RKO (cell line): ENCODE results near the gene BGN.

Experiments used
- DNase-seq: peaks from one replicate; pipeline ENCODE4 v3.0.0-alpha.2; 2016; ENCODE audit warnings: low spot score

The BGN gene

DNA sequence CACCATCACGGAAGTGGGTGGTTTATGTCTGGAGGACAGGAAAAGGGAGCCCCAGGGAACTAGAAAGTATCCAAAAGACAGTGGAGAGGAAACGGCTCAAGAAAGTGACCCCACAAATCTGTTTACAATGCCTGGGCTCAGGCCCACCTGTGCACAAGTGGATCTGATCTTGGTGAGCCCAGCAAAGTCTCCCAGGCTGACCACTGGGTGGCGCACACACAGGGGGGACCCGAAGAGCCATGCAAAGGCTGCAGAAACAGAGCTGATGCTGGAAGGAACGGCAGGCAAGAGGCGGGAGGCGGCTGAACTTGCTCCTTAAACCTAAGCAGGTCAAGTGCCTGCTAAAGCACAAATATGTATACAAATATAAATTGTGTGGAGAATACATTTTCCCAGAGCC, 34.0 kb upstream of the BGN start:
- DNase-seq: peak; percentile 56

DNA sequence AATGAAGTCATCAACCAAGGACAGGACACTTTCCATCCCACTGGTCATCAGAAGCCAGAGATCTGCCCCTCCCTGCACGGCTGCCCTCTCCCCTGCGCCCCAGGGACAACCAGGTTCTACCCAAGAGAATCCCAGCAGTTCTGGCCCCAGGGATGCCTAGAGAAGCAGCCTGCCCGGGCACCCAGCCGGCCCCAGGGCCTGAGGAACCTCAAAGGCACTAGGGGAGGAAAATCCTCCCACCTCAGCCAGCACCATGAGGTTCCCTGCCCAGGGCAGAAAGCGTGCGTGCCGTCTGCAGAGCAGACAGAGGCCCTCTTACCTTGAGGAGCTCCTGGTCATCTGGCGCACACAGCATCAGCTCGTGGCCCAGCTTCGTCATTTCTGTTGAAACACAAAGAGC, 32.5 kb upstream of the BGN start:
- DNase-seq: no peak

DNA sequence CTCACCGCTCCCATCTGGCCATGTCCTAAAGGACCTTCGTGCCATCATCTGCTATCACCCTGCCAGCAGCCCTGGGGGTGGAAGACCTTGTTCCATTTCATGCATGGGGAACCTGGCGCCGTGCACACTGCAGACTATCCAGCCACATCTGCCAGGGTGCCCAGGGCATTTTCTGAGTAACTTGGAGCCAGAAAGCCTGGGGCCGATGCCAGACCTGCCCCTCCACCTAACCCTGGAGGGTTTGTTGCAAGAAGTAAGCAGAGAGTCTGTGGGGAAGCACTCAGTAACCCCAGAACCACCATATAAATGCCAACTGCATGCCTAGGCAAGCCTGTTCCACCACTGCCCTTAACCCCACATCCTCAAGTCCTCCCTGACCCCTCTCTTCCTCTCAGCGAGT, 31.7 kb upstream of the BGN start:
- no peak for DNase-seq

DNA sequence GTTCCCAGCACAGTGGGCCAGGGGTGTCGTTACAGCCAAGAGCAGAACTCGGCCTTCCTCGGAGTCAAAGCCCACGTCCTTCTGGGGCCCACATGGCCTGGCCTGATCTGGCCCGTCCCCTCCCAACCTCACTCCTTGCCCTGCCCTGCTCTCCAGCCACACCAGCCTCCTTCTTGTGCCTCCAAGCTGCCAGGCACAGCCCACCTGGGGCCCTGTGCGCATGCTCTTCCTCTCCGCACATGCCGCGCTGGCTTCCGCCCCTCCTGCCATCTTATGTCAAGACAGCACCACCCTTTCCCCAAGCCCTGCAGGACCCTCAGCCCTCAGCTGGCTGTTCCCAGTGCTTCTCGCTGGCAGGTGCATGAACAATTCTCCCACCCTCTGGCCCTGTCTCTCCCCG, 31.2 kb upstream of the BGN start:
- DNase-seq: no peak

DNA sequence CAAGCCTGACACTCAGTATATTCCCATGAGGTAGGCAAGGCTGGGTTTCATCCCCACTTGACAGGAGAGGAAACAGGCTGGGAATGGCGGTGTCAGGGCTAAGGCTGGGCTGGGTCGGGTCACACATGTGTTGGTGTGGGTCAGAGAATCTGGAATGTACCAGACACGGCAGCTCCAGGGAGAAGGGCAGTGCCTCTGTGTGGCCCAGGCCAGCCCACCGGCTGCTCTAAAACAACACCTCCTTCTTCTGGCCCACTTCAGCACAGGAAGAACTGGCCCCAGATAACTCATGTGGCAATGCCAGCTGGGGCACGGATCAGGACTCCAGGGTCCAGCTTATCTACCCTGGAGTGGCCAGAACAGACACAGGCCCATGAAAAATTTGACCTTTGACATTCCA, 30.7 kb upstream of the BGN start:
- DNase-seq: no peak

DNA sequence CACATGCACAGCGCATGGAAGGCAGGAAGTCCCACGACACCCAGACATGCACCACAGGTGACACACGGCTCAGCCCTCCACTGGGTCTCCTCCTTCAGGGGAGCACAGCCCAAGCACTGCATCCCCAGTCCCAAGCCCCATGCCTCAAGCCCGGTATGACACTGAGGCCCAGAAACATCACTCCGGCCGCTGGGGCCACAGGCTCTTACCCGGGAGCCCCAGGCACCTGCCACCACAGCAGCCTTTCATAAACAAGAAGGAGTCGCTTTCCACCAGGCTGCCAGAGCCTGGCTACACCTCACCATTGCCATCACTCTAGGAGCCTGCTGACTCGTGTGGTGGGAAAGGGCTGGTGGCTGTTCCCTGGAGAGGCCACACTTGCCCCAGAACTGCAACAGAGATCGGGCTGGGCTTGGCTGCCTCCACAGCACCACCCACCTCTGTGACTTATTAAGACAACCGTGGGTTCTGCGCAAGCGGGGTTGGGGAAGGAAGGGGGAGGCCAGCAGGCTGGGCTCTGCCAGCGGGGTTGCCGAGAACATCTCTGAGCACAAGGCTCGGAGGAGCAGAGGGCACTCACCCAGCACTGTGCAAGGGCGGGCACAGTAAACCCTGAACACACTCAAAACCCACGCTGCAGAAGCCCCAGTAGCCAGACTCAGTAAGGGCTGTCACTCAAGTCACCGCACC, 28.9 kb upstream of the BGN start:
- DNase-seq: no peak

DNA sequence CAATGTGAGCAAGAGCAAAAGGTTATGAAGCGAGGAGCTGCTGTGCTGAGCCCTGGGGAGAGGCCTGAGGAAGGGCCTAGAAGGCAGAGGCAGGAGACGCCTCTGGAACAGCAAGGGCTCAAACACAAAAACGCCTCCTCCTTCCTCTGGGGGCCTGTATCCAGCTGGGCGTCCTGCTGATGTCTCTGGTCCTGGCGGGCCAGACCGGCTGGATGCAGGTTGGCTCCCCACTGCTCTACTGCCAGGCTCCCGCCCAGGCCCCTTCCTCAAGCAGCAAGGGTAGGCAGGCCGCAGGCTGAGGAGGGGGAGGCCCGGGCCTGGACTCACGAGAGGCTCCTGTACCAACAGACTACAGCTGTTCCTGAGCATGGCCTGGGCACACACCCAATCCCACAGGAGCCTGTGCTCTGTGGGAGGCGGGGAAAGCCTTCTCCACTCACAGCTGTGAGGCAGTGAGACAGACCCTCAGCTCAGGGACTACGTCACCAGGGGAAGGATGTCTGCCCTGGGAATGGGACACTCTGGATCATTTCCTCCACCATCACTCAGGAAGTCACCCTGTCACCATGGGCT, 26.7 kb upstream of the BGN start:
- no peak for DNase-seq

DNA sequence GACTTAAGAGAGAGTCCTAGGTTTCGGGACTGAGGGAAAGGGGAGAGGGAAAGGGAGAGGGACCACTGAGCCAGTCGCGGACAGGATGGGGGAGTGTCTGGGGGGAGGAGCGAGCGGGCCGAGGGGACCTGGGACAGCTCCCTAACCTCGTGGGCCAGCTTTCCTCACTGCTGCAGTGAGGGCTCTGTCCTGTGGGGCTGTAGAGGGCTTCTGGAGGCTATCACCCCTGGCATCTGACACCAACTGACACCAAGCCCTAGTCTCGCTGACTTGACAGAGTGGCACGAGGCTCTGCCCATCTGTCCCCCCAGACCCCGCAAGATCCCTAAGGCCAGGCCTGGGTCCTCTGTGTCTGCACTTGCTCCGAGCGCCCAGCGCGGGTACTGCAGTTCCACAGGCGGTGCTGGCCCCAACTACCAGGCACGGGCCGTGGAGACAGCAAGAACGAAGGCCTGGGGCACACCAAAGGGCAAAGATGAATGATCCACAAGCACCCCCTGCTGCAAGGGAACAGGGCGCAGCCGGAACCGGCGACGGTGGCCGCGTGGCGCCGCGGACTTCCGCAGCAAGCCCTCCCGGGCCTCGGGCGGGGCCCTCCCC, 24.9 kb upstream of the BGN start:
- DNase-seq: peak; percentile 58

DNA sequence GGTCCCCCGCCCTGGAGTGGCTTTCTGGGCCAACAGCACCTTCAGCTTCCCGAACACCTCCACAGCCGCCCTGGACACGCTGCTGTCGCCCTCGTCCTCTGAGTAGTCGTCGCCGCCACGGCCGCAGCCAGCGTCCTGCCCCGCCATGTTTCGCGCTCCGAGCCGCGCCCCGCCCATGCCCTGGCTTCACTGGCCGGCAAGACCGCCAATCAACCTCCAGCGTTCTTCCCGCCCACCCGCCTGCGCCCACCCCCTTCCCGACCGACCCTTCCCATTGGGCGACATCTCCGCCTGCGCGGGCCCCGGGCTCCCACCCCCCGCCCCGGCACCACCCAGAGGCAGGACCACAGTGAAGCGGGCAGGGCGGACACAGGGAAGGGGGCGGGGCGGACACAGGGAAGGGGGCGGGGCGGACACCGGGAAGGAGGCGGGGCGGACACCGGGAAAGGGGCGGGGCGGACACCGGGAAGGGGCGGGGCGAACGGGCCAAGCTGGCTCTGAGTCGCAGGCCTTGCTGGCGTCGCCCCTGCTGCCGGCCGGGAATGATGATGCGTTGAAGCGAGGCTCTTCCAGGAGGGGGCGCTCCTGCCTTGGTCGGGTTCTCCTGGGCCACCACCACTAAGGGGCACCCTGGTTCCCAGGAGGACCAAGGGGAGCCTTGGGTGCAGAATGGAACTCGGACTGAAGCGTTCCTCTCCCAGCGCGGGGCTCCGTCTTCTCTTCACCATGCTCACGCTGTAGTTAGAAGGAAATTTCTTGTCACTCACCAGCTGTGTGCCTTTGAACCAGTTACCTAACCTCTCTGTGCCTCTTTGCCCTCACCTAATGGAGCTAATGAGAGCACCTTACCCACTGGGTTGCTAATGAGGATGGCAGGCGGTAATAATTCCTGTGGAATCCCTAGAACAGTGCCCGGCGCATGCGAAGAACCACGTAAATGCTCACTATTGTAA, 24.1 kb upstream of the BGN start, which contains the start of gene HAUS7:
Gene HAUS7 (minus strand): TSS at position 166 of the 953 bp plus-strand sequence. CDS start 19 bp downstream, at position 147.
- peak; percentile 83 for DNase-seq

DNA sequence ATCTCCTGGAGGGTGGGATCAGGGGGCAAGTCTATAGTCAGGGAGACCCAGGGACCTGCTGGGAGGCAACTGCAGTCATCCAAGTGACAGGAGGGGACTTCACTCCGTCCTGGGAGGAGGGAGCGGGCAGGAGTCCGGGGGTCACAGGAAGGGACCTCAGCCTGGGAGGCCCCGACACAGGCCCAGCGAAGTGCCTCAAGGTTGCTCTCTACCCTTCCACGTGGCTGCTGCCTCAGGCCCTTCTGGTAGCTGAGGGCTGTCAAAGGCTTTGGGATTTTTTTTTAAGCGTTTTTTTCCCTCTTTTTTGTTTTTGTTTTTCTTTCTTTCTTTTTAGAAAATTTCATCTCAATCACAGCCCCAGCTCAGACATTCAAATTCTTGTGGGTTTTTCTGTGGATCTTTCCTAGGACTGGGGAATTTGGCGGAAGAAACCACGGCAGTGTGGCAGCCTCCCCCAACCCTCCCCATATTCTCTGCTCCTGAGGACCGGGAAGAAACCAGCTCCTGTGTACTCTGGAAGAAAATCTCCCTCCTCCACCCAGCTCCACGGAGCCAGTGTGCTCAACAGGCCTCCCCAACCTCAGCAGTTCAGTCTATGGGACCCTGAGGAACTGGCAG, 23.0 kb upstream of the BGN start:
- no peak for DNase-seq

DNA sequence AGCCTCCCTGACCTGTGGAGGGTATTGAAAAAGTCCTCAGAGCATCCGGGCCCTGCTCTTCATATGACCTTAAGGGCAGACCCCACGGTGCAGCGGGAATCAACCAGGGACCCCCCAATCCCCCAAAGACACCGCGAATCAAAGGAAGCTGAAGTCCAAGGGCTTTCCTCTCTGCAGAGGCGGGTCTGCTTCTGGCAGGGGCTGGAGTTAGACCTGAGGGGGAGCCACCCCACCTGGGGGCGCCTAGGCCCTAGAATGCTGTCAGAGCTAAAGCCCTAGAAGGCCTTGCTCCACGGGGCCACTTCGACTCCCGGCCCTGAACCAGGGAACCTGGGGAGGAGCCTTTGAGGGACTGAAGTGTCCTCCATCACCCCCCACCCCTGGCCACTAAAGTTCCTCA, 21.7 kb upstream of the BGN start:
- DNase-seq: no peak

DNA sequence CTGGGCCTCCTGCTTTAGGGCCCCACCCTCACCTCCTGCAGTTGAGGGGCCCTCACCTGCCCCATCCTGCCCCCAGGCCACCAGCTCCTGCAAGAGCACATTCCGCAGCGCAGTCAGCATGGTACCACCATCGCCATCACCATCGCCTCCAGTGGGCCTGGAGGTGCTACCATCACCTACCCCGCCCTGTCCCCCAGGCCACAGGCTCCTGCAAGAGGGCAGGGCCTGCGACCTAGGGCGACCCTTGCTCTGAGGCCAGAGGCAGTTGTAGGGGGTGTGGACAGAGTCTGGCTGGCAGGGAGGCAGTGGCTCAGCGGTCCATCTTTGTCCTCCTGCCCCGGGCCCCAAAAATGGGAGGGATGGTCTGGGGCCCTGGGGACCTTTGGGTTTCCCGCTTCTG, 20.5 kb upstream of the BGN start:
- DNase-seq: no peak

DNA sequence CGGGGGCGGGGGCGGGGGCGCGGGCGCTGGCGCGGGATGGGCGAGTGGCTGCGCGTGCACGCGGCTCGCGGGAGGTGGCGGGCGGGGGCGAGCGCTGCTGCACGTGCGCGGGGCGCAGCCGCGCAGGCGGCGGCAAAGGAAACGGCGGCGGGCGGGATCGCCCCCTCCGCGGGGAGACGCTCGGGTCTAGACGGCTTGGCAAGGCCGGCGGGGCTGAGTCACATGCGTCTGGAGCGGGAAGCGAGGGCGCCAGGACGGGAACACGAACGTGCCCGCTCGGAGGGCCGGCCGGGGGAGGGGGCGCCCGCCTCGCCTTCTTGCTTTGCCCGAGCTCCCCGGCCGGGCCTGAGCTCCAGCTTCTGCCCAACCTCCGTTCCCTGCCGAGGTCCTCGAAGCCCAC, 20.1 kb upstream of the BGN start:
- DNase-seq: no peak

DNA sequence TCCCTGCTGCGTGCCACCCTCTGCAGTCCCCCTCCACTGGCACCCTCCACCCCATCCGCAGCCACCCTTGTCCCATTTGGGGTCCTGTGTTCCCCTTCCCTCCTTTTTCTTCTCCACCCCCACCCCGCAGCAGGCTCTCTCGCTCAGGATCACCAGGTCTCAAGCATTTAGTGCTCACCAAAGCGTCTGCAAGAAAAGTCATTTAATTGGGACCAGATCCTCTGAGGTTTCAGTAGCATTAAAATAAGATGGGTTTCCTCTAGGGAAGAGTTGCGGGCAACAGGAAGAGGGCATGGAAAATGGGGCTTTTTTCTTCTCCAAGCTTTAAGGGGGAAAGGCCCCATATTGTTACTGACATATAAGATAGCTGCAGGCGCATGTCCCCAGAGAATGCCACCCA, 19.5 kb upstream of the BGN start:
- no peak for DNase-seq

DNA sequence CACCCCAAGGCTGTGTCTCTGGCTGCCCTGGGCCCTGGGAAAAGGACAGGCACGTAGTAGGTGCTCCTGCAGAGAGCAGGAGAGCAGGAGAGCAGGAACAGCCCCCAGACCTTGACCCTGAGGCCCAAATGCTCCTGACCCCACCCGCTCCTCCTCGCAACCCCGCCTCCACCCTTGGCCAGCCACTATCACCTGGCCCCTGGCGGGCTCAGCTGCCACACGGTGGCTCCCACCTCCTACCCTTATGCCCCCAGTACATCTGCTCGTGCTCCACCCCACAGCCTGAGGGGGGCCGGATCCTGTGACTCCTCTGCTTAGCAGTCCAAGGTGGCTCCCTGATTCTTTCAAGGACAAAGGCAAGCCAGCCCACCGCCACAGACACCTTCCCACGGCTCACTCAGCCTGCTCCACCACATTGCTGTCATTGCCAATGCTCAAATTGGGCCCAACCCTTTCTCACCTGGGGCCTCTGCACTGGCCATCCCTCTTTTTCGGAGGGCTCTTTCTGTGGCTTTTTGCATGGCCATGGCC, 19.0 kb upstream of the BGN start:
- DNase-seq: no peak

DNA sequence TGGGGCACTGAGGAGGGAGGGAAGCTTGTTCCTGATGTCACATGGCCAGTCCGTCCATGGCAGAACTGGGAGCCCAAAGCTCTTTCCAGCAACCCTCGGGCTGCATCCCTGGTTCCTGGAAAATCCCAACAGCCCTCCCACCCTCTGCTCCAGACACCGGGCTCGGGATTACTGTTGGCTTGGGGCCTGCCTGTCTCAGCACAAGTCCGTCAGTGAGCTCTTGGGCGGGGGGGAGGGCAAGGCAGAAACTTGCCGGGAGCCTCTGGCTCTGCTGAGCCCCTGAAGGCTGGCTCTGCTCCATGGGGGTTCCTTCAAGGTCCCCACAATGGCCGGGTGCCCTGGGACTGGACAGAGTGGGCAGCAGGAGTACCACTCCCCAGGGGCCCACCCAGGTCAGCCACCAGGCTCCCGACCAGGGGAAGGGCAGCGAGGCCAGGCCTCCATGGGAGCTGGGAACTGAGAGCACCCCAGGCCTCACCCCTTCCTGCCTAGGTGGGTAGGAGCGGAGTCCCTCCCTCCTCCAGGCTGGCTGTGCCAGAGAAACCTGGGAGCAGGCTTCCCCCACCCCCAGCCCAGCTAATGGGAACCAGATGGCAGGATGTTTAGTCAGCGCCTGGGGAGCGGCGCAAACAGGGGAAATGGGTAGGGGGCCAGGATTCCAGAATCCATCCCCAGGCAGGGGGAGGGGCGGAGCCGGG, 18.0 kb upstream of the BGN start:
- no peak for DNase-seq

DNA sequence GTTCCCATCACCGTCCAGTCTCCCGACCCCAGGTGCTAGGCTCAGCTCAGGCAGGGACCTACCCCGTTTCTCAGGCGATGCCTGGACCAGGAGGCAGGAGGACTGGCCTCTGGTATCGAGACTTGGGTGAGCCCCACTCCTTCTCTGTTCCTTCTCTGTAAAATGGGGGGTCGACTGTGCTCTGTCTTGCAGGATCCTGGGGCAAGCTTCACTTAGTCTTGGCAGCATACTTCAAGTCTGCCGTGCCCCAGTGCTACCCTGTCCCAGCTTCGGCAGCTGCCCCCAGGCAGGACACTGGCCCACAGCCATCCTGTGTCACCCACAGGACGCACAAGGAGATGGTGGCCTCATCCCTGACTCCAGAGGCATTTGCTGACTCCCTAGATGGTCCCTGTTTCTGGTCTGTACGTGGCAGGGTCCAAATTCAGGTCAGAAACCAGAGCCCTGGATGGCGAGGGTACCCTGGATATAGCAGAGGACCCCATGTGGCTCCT, 17.4 kb upstream of the BGN start:
- DNase-seq: no peak

DNA sequence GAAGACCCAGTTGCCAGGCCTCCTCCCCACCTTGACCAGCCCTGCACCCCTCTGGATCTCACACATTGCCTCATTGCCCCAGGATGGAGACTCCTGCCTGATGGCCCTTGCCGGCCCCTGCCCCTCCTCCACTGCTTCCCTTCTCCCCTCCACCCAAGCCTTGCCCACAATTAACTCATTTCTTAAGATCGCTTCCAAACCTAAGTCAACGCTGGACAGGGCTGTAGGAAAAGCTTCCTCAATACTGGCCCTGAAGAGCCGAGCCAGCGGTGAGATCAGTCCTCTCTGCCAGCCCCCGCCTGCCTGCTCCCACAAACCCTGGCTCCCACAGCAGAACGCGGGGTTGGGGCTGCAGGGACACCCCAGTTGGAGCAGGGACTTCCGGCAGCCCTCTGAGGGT, 16.9 kb upstream of the BGN start:
- no peak for DNase-seq

DNA sequence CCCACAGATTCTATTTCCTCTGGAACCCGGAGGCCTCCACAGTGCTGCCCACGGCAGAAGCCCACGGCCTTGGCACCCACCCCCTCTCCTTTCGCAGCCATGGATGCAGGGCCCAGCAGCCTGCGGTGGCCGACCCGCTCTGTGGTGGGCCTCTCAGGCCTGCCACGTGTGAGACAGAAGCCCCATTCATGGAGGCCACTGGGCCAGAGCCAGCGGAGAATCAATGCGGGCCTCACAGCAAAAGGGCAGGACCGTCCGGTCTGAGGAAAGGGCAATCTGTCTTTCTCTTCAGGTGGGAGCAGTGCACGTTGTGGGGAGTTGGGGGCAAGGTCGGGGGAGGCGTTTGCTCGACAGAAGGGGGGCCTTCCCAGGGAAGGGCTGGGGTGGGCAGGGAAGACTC, 16.0 kb upstream of the BGN start:
- no peak for DNase-seq

DNA sequence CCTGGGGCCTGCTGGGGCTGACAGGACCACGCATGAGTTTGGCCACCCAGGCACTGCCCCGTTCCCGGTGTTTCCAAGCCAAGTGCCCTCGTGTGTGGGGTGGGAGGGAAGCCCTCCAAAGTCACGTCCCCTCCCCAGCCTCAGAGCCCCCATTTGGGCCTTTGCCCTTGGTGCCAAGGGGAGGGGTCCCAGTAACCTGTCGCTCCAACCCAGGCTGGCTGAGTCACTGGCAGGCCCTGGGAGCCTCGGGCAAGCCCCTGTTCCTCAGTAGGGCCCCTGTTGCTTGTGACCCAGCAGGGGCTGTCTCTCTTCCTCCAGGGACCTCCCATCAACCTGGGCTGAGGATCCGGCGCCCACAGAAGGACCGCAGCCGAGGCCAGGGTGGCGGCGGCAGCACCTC, 13.7 kb upstream of the BGN start:
- no peak for DNase-seq

DNA sequence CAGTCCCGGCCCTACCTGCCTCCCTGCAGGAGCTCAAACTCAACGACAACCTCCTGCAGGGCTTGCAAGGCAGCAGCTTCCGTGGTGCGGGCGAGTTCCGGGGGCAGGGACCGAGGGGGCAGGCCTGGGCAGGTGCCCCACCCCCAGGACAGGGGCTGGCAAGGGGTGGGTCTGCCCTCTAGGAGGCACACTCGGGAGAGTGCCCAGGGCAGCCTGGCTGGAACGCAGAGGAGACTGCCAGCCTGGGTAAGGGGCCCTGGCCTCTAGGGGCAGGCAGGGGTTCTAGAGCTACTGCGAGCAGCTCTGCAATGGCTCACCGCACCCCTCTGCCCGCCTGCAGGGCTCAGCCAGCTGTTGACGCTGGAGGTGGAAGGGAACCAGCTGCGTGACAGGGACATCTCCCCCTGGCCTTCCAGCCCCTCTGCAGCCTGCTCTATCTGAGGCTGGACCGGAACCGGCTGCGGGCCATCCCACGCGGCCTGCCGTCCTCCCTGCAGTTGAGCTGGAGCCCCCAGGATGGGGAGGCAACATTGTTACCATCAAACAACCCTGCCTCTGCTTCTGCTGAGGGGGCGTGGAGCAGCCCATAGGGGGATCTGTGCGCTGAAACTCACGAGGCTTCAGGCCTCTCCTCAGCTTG, 12.3 kb upstream of the BGN start:
- no peak for DNase-seq
